Neural progenitor cell (in vitro differentiated cells): ENCODE results near the gene PXDN.

ENCODE experiments used
- CTCF ChIP-seq: fragments of 200-600 bp; sonication (generic); IDR thresholded peaks from 2 replicates; pipeline ENCODE4 v1.5.1; 2017; ENCODE audit warnings: antibody characterized with exemption, mild to moderate bottlenecking
- EZH2 ChIP-seq: fragments of 200-600 bp; sonication (generic); IDR thresholded peaks from 2 replicates; pipeline ENCODE4 v1.6.1; 2017; ENCODE audit warnings: antibody characterized with exemption, mild to moderate bottlenecking, moderate library complexity
- EZH2phosphoT487 ChIP-seq: fragments of 200-600 bp; sonication (generic); IDR thresholded peaks from 2 replicates; pipeline ENCODE4 v1.6.1; 2017; ENCODE audit warnings: antibody characterized with exemption

- no peak for TF ChIP-seq CTCF
- no peak for TF ChIP-seq EZH2
- no peak for TF ChIP-seq EZH2phosphoT487
Measured at GRCh38 chr2:1672738-1673137, 71.6 kb downstream of the PXDN start.
